Gastroesophageal sphincter (tissue), 4 donors: ENCODE data around the gene ROPN1B. TPM values are rescaled to one million over a fixed set of nuclear protein-coding genes. Genes with fewer than 3 reads are reported as not detected.

Source experiments
- ATAC-seq: fragments of 150-250 bp; one replicate; pipeline ENCODE4 v1.9.1; 2016; ENCODE audit warnings: mild to moderate bottlenecking, moderate library complexity
- H3K27ac ChIP-seq, 4 donors: fragments of 200-600 bp; sonication (generic) in 3 of 4; 1 replicate in 3 of 4; 2 replicates in 1 of 4; pipeline ENCODE4 v1.5.1; 2016 to 2019
- H3K27me3 ChIP-seq: fragments of 200-600 bp; sonication (generic); one replicate; pipeline ENCODE4 v1.5.1; 2019
- H3K36me3 ChIP-seq, 2 donors: fragments of 200-600 bp; sonication (generic); one replicate each; pipeline ENCODE4 v1.5.1; 2019; ENCODE audit warnings: control low read depth in 1 of 2
- H3K4me1 ChIP-seq, 3 donors: fragments of 200-600 bp; sonication (generic); 1 replicate in 2 of 3; 2 replicates in 1 of 3; pipeline ENCODE4 v1.5.1; 2016 to 2019; ENCODE audit warnings: control low read depth in 2 of 3
- H3K4me3 ChIP-seq, 2 donors: fragments of 200-600 bp; sonication (generic); one replicate each; pipeline ENCODE4 v1.5.1; 2019; ENCODE audit warnings: mild to moderate bottlenecking in 1 of 2, moderate library complexity in 1 of 2
- H3K9me3 ChIP-seq, 3 donors: fragments of 200-600 bp; sonication (generic); one replicate each; pipeline ENCODE4 v1.5.1; 2017 to 2019; ENCODE audit warnings: control low read depth in 2 of 3
- EP300 ChIP-seq: sonication (generic); formaldehyde crosslinking; IDR thresholded peaks from one replicate; pipeline ENCODE4 v1.6.1; 2017; ENCODE audit warnings: antibody characterized with exemption, mild to moderate bottlenecking
- POLR2A ChIP-seq, 2 donors: fragments of 450-650 bp; IDR thresholded peaks; one replicate each; pipeline ENCODE4 v1.6.1; 2017; ENCODE audit warnings: antibody characterized with exemption in 2 of 2, mild to moderate bottlenecking in 2 of 2, moderate library complexity in 1 of 2
- POLR2AphosphoS5 ChIP-seq: sonication (generic); formaldehyde crosslinking; IDR thresholded peaks from one replicate; pipeline ENCODE4 v1.6.1; 2017; ENCODE audit warnings: antibody characterized with exemption
- WGBS, 2 donors: methylation state at CpG; one replicate each; pipeline ENCODE4 v1.1.5; 2018; ENCODE audit warnings: low coverage in 1 of 2; 5-methylcytosine and 5-hydroxymethylcytosine counted together
- total RNA-seq, 4 donors: library from RNA; depleted of rRNA; stranded (reverse); fragments of >200 nt; gene quantifications; one replicate each; pipeline ENCODE4 v1.1.0, GENCODE V29; 2016
- TF ChIP-seq, protein P1 (sequence below), 4 experiments: fragments of 200-600 bp in 2 of 4; fragments of 450-650 bp in 2 of 4; sonication (generic) in 1 of 4; IDR thresholded peaks; one replicate each; pipeline ENCODE4 v1.5.1; 2017 to 2019; ENCODE audit warnings: antibody characterized with exemption in 4 of 4, mild to moderate bottlenecking in 2 of 4, moderate library complexity in 2 of 4

Gene ROPN1B
- total RNA-seq, 4 donors from 2014 or later, result not detected

DNA sequence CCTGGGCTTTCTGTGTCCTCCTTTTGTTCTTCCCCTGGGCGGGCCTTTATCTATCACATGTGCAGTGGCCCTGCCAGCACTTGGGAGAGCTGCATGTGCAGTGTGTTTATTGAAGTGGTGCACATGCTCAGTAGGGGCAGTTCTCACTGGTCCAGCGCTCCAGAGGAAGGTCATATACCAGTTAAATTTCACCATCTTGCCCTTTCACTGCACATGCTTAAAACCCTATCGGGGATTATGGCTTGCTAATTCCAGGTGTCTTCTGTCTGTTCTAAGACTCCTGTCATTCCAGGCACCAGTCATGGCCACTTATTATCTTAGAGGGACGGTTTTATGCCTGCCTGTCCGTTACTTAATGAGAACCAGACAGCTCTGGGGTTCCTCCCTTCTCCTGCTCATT lies 52.2 kb downstream of the ROPN1B start:
- TF ChIP-seq POLR2A (IDR thresholded peaks at IDR 0.05), result no peak
- TF ChIP-seq, protein P1, sequence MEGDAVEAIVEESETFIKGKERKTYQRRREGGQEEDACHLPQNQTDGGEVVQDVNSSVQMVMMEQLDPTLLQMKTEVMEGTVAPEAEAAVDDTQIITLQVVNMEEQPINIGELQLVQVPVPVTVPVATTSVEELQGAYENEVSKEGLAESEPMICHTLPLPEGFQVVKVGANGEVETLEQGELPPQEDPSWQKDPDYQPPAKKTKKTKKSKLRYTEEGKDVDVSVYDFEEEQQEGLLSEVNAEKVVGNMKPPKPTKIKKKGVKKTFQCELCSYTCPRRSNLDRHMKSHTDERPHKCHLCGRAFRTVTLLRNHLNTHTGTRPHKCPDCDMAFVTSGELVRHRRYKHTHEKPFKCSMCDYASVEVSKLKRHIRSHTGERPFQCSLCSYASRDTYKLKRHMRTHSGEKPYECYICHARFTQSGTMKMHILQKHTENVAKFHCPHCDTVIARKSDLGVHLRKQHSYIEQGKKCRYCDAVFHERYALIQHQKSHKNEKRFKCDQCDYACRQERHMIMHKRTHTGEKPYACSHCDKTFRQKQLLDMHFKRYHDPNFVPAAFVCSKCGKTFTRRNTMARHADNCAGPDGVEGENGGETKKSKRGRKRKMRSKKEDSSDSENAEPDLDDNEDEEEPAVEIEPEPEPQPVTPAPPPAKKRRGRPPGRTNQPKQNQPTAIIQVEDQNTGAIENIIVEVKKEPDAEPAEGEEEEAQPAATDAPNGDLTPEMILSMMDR (IDR thresholded peaks at IDR 0.05), result no peak
- no peak for TF ChIP-seq POLR2AphosphoS5
- TF ChIP-seq EP300, result no peak
- no peak for ATAC-seq
- H3K27me3 ChIP-seq, result no peaks in the 10 kb centered on the region
- no peaks in the 10 kb centered on the region for H3K9me3 ChIP-seq
- no peak overlapping the region for H3K27ac ChIP-seq
- H3K4me3 ChIP-seq, result no peak overlapping the region
- WGBS, 2 donors, result 65 to 77% methylated on average over 3 to 4 of the region's 5 CpGs
- peaks cover 0 to 64% of the 10 kb centered on the region in 2 donors for H3K36me3 ChIP-seq
- peaks cover 0 to 7% (median 0%) of the 10 kb centered on the region in 3 donors for H3K4me1 ChIP-seq

DNA sequence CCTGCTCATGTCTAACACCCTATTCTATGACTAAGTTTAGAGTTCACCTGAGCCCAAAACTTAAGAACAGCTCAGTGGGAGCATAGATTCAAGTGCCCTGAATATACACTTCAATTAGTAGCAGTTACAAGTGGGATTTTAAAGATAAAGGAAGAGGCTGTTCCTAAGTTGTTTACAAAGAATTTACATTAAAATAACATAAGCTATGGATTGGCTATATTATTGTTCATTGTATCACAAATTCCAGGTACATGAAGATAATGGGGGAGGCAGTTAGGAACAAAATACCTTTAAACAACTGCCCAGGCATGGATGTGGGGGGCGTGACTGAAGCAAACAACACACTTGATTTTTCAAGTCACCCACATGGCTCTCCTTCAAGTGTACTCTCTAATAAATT lies 52.7 kb downstream of the ROPN1B start:
- TF ChIP-seq POLR2A (IDR thresholded peaks at IDR 0.05), result no peak
- ATAC-seq, result no peak
- 87 to 100% methylated on average over 1 of the region's 1 CpG for WGBS, 2 donors
- Histone ChIP-seq H3K4me3 (no peak overlapping the region), H3K36me3 (peaks cover 0 to 64% of the 10 kb centered on the region in 2 donors), H3K27ac (no peak overlapping the region), H3K27me3 (no peaks in the 10 kb centered on the region), H3K9me3 (no peaks in the 10 kb centered on the region), H3K4me1 (peaks cover 0 to 7% (median 0%) of the 10 kb centered on the region in 3 donors)

DNA sequence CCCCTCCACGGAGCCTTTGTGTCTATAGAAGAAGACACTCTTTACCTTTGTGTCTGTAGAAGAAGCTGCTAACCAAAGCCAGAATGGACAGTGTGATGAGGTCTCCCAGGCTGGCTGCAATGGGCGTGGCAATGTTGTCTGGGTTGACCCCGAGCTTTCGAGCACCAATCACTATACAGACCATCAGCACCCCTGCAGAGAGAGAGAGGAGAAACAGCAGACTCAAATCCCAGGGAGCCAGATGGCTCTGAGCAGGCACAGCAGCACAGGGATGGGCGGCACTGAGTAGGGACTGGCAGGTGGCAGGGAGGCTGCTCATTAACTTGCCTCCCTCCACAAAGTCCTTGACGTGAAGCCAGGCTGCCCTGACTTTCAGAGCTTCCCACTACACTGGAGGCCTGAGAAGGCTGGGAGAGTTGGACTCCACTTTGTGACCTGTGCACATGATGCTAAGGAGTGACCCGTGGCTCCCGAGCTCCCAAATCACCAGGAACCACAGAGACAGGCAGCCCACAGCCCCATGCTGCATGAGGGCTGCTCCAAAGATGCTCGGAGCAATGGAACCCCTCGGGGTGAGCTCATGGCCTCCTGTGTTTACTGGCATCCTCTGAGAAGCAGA lies 53.9 kb downstream of the ROPN1B start:
- ATAC-seq, result no peak
- TF ChIP-seq EP300 (no peak), POLR2AphosphoS5 (no peak), POLR2A (IDR thresholded peaks at IDR 0.05) (no peak)
- TF ChIP-seq, protein P1 (IDR thresholded peaks at IDR 0.05), result no peak
- peaks cover 0 to 7% (median 0%) of the 10 kb centered on the region in 3 donors for H3K4me1 ChIP-seq
- 73 to 80% methylated on average over 1 to 2 of the region's 10 CpGs for WGBS, 2 donors
- no peaks in the 10 kb centered on the region for H3K9me3 ChIP-seq
- H3K36me3 ChIP-seq, result peaks cover 0 to 73% of the 10 kb centered on the region in 2 donors
- no peak overlapping the region for H3K4me3 ChIP-seq
- no peaks in the 10 kb centered on the region for H3K27me3 ChIP-seq
- no peak overlapping the region for H3K27ac ChIP-seq

DNA sequence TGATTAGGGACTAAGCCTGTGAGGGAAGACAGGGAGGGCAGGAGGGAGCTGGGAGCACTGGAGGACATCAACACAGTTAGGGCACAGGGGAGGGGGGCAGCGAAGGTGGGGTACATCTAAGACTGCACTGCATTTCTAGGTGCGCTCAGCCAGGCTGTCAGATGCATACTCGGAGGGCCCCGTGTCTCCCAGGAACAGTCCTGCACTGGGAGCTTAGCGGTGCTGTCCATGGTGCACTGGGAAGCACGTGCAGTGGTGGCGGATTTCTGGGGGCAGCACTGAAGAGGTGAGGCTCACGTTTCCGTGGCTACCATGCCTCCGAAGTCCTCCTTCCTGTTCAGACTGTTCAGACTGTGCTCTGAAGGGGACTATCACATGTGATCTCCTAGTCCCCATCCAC lies 54.4 kb downstream of the ROPN1B start:
- H3K27ac ChIP-seq, result no peak overlapping the region
- peaks cover 0 to 2% (median 0%) of the 10 kb centered on the region in 3 donors for H3K4me1 ChIP-seq
- peaks cover 0 to 5% (median 0%) of the 10 kb centered on the region in 3 donors for H3K9me3 ChIP-seq
- TF ChIP-seq, protein P1 (IDR thresholded peaks at IDR 0.05), result no peak
- TF ChIP-seq POLR2AphosphoS5, result no peak
- no peak for TF ChIP-seq EP300
- TF ChIP-seq POLR2A (IDR thresholded peaks at IDR 0.05), result no peak
- 53% methylated on average over 3 of the region's 10 CpGs; no CpG with 5 or more reads in 1 of the 2 donors for WGBS, 2 donors
- H3K27me3 ChIP-seq, result no peaks in the 10 kb centered on the region
- no peak for ATAC-seq
- peaks cover 0 to 78% of the 10 kb centered on the region in 2 donors for H3K36me3 ChIP-seq
- no peak overlapping the region for H3K4me3 ChIP-seq

DNA sequence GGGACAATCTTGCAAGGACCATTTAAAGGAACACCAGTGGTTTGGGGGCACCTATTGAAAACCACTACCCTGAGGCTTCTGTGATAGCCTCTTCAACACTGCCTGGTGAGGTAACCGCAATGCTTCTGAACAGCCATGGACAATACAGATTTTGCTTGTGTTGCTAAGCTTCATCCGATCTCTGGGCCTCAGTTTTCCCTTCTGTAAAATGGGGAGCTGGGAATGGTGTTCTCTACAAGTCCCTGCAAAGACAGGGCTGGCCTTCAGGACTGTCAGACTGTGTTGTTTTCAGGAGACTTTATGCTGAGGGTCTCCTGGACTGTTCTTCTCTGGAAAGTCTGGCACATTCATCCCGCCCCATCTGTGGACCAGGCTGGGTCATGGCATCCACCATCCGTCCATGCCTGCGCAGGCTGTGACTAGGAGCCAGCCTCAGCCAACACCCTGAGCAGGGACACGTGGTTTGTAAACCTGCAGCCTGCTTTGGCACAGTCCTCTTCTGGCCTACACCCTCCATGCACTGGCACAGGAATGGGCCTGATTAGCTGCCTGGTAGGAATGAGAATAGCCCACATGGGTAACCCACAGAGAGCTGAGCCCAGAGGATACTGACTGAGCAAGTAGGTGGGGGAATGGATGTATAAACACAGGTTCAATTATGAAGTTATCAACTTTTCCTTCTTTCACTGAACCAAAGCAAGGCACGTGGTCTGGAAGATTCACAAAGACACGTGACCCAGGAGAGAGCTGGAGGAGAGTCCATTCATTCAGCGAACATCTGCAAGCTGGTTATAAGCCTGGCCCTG lies 55.3 kb downstream of the ROPN1B start:
- TF ChIP-seq POLR2AphosphoS5 (no peak), EP300 (no peak), POLR2A (IDR thresholded peaks at IDR 0.05) (no peak)
- TF ChIP-seq, protein P1 (IDR thresholded peaks at IDR 0.05), result no peak

More for the DNA sequence above, 55.3 kb downstream of the ROPN1B start:
- Histone ChIP-seq H3K36me3 (peaks cover 0 to 82% of the 10 kb centered on the region in 2 donors), H3K4me1 (no peaks in the 10 kb centered on the region), H3K4me3 (no peak overlapping the region), H3K9me3 (peaks cover 0 to 8% (median 0%) of the 10 kb centered on the region in 3 donors), H3K27me3 (no peaks in the 10 kb centered on the region), H3K27ac (no peak overlapping the region)
- 90% methylated on average over 5 to 9 of the region's 9 CpGs for WGBS, 2 donors
- no peak for ATAC-seq
